DMS153 treated with DMSO at 0.1 percent for 48 hours (cell line): ENCODE measurements around the gene APBB1IP.
"Not testable (repeated sequence)": the region's sequence is repeated elsewhere in the genome, so short reads cannot be mapped to it uniquely, and the experiment has no call there.

ENCODE experiments used
- DNase-seq: peaks from one replicate; lab custom pipeline; 2025; ENCODE audit not compliant: unreplicated experiment; lab: John Stamatoyannopoulos, UW

Gene APBB1IP

DNA sequence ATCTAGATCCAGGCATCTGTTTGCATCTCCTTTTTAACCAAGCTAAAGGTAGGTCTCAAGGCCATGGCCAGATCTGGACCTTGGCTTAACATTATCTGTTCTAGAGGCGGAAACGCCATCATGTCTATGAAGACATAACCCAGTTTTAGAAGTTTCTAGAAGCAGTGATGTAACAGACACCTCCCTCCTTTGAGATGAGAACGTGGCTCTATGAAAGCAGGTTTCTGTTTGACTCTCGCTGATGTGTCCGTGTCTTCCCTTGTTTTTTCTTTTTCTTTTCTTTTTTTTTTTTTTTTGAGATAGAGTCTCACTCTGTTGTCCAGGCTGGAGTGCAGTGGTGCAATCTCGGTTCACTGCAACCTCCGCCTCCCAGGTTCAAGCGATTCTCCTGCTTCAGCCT is 36.7 kb downstream of the APBB1IP start:
- not testable (repeated sequence) for DNase-seq

- DNase-seq, result no peak
These were observed 37.2 kb downstream of the APBB1IP start for GRCh38 chr10:26475386-26475785.

DNA sequence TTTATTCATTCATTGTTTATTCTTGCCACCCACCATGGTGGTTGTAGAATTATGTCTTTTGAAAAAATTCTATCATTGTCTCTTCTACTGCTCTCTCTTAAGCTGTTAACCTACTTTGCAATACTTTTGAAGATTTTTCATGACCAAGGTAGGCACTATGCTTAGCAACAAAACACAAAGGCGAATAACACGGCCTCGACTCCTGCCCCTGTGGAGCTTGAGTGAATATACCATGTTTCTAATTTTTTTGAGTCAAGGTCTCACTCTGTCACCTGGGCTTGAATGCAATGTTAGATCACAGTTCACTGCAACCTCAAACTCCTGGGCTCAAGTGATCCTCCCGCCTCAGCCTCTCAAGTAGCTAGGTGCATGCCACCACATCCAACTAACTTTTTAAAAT is 39.4 kb downstream of the APBB1IP start:
- no peak for DNase-seq

DNA sequence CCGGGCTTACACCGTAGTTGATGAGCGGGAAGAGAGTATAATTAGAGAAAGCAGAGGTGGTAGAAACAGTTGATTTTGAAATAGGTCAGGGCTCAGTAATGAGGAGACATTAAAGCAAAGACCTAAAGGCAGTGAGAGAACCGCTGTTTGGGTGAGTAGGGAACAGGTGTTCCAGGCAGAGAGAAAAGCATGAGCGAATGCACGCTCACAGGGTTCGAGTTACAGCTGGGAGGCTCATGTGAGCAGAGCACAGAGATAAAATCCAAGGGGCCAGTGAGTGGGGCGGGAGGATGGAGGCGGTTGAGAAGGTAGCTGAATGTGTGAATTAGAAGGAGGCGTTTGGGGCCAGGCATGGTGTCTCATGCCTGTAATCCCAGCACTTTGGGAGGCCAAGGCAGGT is 39.9 kb downstream of the APBB1IP start:
- DNase-seq, result no peak

- no peak for DNase-seq
These were observed 41.8 kb downstream of the APBB1IP start for GRCh38 chr10:26479766-26480492.

GRCh38 chr10:26481315-26481692 is 43.2 kb downstream of the APBB1IP start:
- no peak for DNase-seq

DNA sequence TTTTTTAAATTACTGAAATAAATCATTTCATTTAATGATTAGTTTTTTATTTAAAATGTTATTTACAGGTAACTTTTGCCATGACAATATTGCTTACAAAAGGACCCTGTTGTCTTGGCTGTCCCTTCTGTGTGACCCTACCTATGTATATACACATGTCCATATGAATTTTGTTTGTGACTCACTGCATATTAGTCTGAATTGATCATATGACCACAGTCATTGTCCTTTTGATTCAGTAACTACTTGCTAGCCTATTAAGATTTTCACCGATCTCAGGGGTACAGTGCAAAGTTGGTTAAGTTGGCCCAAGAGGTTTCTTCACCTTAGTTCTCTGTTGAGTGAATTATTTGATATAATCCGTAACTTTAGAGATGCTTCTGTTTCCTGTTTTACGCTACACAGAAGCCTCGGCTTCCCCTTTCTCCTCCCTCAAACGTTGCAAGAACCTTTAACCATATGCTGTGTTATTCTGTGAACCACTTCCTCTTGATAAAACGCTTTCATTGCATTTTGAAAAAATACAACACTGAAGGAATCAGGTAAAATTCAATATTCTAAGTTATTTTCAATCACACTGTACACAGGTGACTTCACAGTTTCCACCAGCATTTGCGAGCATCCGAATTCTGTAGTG is 43.9 kb downstream of the APBB1IP start:
- DNase-seq, result no peak

DNA sequence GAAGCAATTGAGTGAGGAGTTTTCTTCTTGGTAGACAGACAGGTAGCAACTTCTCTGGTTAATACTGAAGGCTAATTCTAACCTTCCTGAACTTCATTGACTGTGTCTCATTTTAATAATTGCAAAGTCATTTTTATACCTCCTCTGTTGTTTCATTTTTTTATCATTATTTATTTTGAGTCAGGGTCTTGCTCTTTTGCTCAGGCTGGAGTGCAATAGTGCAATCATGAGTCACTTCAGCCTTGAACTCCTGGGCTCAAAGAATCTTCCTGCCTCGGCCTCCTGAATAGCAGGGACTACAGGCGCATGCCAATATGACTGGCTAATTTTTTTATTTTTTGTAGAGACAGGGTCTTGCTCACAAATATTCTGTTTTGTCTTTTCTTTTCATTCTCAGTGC is 45.4 kb downstream of the APBB1IP start:
- no peak for DNase-seq

- no peak for DNase-seq
These were observed 47.2 kb downstream of the APBB1IP start for GRCh38 chr10:26485150-26485941.

DNA sequence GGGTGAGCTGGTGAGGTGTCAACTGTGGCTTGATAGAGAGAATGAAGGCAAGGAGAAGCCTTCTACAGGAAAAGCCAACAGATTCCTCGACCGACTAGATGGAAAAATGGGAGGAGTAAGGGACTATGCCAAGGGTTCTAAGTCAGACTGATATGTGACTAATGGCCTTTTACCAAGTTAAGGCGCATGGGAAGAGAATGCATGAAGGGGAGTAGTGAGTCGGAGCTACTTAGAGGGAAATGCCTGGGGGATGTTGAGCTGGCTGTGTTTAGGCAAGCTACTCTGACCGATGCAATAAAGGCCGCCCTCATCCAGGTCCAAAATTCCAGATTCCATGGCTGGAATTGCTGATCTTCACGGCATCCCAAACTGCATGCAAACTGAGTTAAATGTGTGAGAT is 48.2 kb downstream of the APBB1IP start:
- no peak for DNase-seq

- DNase-seq, result no peak
These were observed 49.1 kb downstream of the APBB1IP start for GRCh38 chr10:26486990-26487850.

DNA sequence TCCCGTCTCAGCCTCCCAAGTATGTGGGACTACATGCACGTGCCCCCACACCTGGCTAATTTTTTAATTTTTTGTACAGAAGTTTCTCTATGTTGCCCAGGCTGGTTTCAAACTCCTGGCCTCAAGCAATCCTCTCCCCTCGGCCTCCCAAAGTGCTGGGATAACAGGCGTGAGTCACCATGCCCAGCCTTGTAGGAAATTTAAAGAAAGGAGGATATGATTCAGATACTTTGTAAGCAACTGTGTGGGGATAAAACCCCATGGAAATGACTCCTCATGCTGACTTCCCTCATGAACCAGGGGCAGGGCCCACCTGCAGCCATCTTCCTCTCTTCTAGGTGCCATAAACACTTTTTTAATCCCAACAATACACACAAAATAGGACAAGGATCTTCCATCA is 50.2 kb downstream of the APBB1IP start:
- DNase-seq, result no peak

DNA sequence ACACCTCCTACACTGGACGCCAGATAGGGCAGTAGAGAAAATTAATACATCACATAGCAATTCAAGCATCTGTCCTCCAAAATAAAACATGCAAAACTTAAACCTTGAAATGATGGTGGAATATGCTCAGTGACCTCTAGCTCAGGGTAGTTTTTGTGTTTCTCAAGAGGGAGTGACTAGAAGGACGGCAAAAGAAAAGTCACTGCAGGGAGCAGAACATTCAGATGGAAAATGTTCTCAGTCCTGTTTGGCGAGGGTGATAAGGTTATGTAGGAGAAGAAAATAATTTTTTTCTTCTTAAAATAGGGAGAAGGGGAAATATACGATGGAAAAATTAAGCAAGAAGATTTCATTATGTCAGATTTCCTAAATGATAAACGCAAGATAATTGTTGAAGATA is 50.9 kb downstream of the APBB1IP start:
- DNase-seq, result no peak

- not testable (repeated sequence) for DNase-seq
These were observed 52.2 kb downstream of the APBB1IP start for GRCh38 chr10:26490367-26490766.

DNA sequence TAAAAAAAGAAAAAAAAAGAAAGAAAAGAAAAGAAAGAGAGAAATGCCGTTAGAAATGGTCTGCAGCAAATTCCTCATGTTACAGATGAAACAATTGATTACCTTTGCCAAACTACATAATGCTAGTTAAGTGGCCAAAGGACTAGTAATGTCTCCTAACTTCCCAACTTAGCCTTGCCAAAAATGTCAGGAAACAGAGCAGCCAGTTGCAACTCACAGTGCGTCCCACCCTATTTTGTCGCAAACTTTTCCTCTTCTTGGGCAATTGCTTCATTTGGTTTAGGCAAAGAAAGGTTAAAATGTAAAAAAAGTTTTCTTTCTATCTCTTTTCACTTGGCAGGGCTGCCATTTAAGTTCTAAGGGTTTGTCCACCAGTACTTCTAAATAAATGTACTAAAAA is 53.1 kb downstream of the APBB1IP start:
- DNase-seq, result no peak

DNA sequence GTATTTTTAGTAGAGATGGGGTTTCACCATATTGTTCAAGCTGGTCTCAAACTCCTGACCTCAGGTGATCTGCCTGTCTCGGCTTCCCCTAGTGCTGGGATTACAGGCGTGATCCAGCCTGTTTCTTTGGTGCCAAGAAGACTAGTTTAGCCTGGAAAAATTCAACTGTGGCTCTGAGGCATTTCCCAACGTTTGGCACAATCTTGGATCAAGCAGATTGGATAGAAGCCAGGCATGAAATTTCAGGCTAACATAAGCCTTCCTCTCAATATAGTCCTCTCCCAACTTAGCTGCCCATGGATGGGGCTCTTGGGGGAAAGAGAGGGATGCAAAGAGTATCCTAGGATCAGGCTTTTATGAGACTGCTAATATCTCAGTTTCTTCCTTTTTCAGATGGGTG is 53.8 kb downstream of the APBB1IP start:
- DNase-seq, result no peak

GRCh38 chr10:26492725-26493124 is 54.6 kb downstream of the APBB1IP start:
- DNase-seq, result not testable (repeated sequence)

DNA sequence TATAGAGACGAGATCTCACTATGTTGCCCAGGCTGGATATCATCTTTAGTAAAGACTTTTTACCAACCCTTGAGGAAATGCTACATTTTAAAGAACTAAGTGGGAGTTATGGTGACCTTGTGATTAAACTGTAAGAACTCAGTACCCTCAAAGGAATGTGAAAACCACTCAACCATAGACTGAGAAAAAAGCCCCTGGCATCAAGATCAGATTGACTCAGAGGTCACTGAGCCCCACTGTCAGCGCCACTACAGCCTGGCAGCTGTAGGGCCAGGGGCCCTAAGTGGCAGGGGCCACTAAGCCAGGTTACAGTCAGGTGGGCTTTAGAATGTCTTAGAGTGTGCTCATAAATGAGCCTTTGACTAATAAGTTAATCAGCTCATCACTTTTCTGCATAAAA is 55.9 kb downstream of the APBB1IP start:
- no peak for DNase-seq

DNA sequence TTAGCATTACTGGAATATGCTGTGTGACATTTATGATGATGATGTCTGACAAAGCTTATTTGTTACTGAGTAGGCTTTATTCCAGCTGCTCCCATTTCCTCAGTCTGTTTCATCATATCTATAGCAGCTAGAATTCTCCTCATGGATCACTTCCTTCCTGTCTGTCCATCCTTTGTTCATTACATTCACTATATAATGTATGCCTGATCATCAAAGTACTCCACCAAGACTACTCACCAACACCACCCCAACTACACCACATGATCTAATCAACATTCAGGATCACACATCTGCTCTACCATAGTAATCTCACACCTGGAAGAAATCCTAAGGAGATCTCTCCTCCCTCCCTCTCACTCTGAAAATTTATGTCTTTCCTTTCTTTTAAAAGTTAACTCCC is 61.3 kb downstream of the APBB1IP start:
- no peak for DNase-seq

DNA sequence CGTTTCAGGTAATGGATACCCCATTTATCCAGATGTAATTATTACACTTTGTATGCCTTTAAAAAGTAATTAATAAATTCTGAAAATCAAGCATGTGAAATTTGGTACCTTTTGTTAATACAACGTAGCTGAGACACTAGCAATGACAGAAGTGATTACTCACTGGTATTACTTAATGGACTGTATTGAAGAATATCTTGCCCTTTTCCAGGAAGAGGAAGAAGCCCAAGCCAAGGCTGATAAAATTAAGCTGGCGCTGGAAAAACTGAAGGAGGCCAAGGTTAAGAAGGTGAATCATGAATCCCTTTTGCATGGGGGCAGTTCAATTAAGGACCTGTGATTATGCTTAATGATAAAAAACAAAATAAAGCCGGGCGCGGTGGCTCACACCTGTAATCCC is 64.8 kb downstream of the APBB1IP start:
- DNase-seq, result no peak

GRCh38 chr10:26503911-26504310 is 65.8 kb downstream of the APBB1IP start:
- no peak for DNase-seq
